SU-DHL-6 (cell line): ENCODE data around the gene UBLCP1.

Experiments used
- CTCF ChIP-seq: fragments of 200-600 bp; sonication (generic); IDR thresholded peaks from one replicate; pipeline ENCODE4 v1.5.1; 2017; ENCODE audit warnings: antibody characterized with exemption, mild to moderate bottlenecking, low read length, moderate library complexity; ENCODE audit not compliant: insufficient read depth, poor library complexity, severe bottlenecking
- EZH2phosphoT487 ChIP-seq: fragments of 200-600 bp; sonication (generic), shearing (Covaris generic); conservative IDR thresholded peaks from 2 replicates; pipeline ENCODE4 v1.6.1; 2018; ENCODE audit warnings: mild to moderate bottlenecking, antibody characterized with exemption, low read length, moderate library complexity, mixed read lengths

GRCh38 chr5:159333545-159333925 lies 70.4 kb downstream of the UBLCP1 start:
- no peak for TF ChIP-seq CTCF
- no peak for TF ChIP-seq EZH2phosphoT487
